DND-41 (cell line): ENCODE results near the gene C18orf63.

Experiments used
- ATAC-seq: fragments of 200-7000 bp; cut with Tn5 transposase; 3 replicates; pipeline ENCODE4 v1.9.1; 2021; ENCODE audit warnings: low read depth; ENCODE audit not compliant: insufficient read depth
- DNase-seq: peaks from one replicate; pipeline ENCODE4 v3.0.0-alpha.2; 2020
- H2AFZ ChIP-seq: 2 replicates; pipeline ENCODE4 v1.6.0; 2012; ENCODE audit warnings: low read depth, low read length
- H3K27ac ChIP-seq: 2 replicates; pipeline ENCODE4 v1.5.1; 2012; ENCODE audit warnings: low read length, inconsistent platforms
- H3K27me3 ChIP-seq: fragments of 200-600 bp; sonication (generic); 2 replicates; pipeline ENCODE4 v1.6.0; 2012; ENCODE audit warnings: low read length, mild to moderate bottlenecking, inconsistent platforms; ENCODE audit not compliant: insufficient read depth, poor library complexity
- H3K36me3 ChIP-seq: 2 replicates; pipeline ENCODE4 v1.5.1; 2012; ENCODE audit warnings: low read length, inconsistent platforms; ENCODE audit not compliant: insufficient read depth
- H3K4me1 ChIP-seq: 2 replicates; pipeline ENCODE4 v1.5.1; 2012; ENCODE audit warnings: mild to moderate bottlenecking, low read length; ENCODE audit not compliant: insufficient read depth
- H3K4me2 ChIP-seq: 2 replicates; pipeline ENCODE4 v1.6.0; 2012; ENCODE audit warnings: mild to moderate bottlenecking, moderate library complexity, low read length, inconsistent platforms; ENCODE audit not compliant: insufficient read depth
- H3K4me3 ChIP-seq, 2 experiments: fragments of 200-600 bp in 1 of 2; shearing (Covaris generic) in 1 of 2; 2 replicates each; pipeline ENCODE4 v1.5.1; 2012 to 2016; ENCODE audit warnings: inconsistent platforms in 2 of 2, low read length in 2 of 2, mild to moderate bottlenecking in 2 of 2, low read depth in 1 of 2, moderate library complexity in 1 of 2
- H3K79me2 ChIP-seq: 2 replicates; pipeline ENCODE4 v1.6.0; 2012; ENCODE audit warnings: low read length, inconsistent platforms; ENCODE audit not compliant: insufficient read depth
- H3K9ac ChIP-seq: 2 replicates; pipeline ENCODE4 v1.6.0; 2012; ENCODE audit warnings: low read depth, mild to moderate bottlenecking, inconsistent platforms, low read length, moderate library complexity
- H3K9me3 ChIP-seq: 2 replicates; pipeline ENCODE4 v1.5.1; 2012; ENCODE audit warnings: low read length, moderate library complexity, mild to moderate bottlenecking, inconsistent platforms; ENCODE audit not compliant: insufficient read depth, severe bottlenecking
- H4K20me1 ChIP-seq: 2 replicates; pipeline ENCODE4 v1.6.0; 2012; ENCODE audit warnings: low read length; ENCODE audit not compliant: insufficient read depth
- CTCF ChIP-seq: IDR thresholded peaks from 2 replicates; pipeline ENCODE4 v1.5.1; 2012; ENCODE audit warnings: borderline replicate concordance, low read length, moderate library complexity, mild to moderate bottlenecking; ENCODE audit not compliant: poor library complexity, severe bottlenecking; ENCODE audit errors: extremely low read depth
- EZH2 ChIP-seq: IDR thresholded peaks from 3 replicates; pipeline ENCODE4 v1.6.1; 2012; ENCODE audit warnings: borderline replicate concordance, low read depth, mild to moderate bottlenecking, moderate library complexity, low read length, inconsistent platforms; ENCODE audit not compliant: severe bottlenecking

The C18orf63 gene

GRCh38 chr18:74377776-74378175, 62.1 kb downstream of the C18orf63 start:
- H4K20me1 ChIP-seq: no peaks in the 10 kb centered on the region
- no peaks in the 10 kb centered on the region for H3K9me3 ChIP-seq
- DNase-seq (no peak), ATAC-seq (no peak)
- no peak overlapping the region for H2AFZ ChIP-seq
- no peaks in the 10 kb centered on the region for H3K4me1 ChIP-seq
- TF ChIP-seq CTCF (no peak), EZH2 (no peak)
- peaks cover 19% of the 10 kb centered on the region for H3K27me3 ChIP-seq
- no peak overlapping the region for H3K27ac ChIP-seq
- no peaks in the 10 kb centered on the region for H3K79me2 ChIP-seq
- no peaks in the 10 kb centered on the region for H3K36me3 ChIP-seq
- H3K9ac ChIP-seq: no peak overlapping the region
- no peak overlapping the region for H3K4me2 ChIP-seq
- H3K4me3 ChIP-seq: no peak overlapping the region

GRCh38 chr18:74378179-74378682, 62.6 kb downstream of the C18orf63 start:
- H3K9me3 ChIP-seq: no peaks in the 10 kb centered on the region

GRCh38 chr18:74380916-74381315, 65.3 kb downstream of the C18orf63 start:
- ATAC-seq (no peak), DNase-seq (no peak)
- no peak overlapping the region for H3K27ac ChIP-seq
- H2AFZ ChIP-seq: no peak overlapping the region
- no peak overlapping the region for H3K4me3 ChIP-seq
- H3K36me3 ChIP-seq: no peaks in the 10 kb centered on the region
- no peaks in the 10 kb centered on the region for H4K20me1 ChIP-seq
- H3K9me3 ChIP-seq: no peaks in the 10 kb centered on the region
- no peak overlapping the region for H3K4me2 ChIP-seq
- H3K9ac ChIP-seq: no peak overlapping the region
- H3K4me1 ChIP-seq: no peaks in the 10 kb centered on the region
- no peaks in the 10 kb centered on the region for H3K79me2 ChIP-seq
- H3K27me3 ChIP-seq: peaks cover 19% of the 10 kb centered on the region
- TF ChIP-seq CTCF (no peak), EZH2 (no peak)

More at GRCh38 chr18:74378179-74378682, 62.6 kb downstream of the C18orf63 start:
- Histone ChIP-seq H3K27ac (no peak overlapping the region), H3K9ac (no peak overlapping the region), H3K4me2 (no peak overlapping the region), H3K36me3 (no peaks in the 10 kb centered on the region), H3K79me2 (no peaks in the 10 kb centered on the region), H2AFZ (no peak overlapping the region), H4K20me1 (no peaks in the 10 kb centered on the region), H3K4me3 (no peak overlapping the region), H3K27me3 (peaks cover 19% of the 10 kb centered on the region), H3K4me1 (no peaks in the 10 kb centered on the region)
- ATAC-seq: peak; percentile 53; the same call in 2 of the 3 replicates
- DNase-seq: no peak
- TF ChIP-seq CTCF: no peak
- no peak for TF ChIP-seq EZH2

GRCh38 chr18:74381621-74382295, 66.1 kb downstream of the C18orf63 start:
- Histone ChIP-seq H3K9ac (no peak overlapping the region), H3K4me3 (no peak overlapping the region), H3K27ac (no peak overlapping the region), H3K4me1 (no peaks in the 10 kb centered on the region), H3K9me3 (no peaks in the 10 kb centered on the region), H4K20me1 (no peaks in the 10 kb centered on the region), H3K36me3 (no peaks in the 10 kb centered on the region), H3K79me2 (no peaks in the 10 kb centered on the region), H3K4me2 (no peak overlapping the region), H2AFZ (no peak overlapping the region), H3K27me3 (peaks cover 14% of the 10 kb centered on the region)
- ATAC-seq: no peak
- TF ChIP-seq CTCF: no peak
- no peak for TF ChIP-seq EZH2
- no peak for DNase-seq
